Measurements from ENCODE around the gene C6orf89. TPM values are rescaled to one million over a fixed set of nuclear protein-coding genes. Genes with fewer than 3 reads are reported as not detected.
A peak's percentile ranks its signal among the peaks of the same experiment; 100 is the strongest.

The C6orf89 gene
- total RNA-seq, 1 experiment from 2014 or later, result 40.1 TPM

DNA sequence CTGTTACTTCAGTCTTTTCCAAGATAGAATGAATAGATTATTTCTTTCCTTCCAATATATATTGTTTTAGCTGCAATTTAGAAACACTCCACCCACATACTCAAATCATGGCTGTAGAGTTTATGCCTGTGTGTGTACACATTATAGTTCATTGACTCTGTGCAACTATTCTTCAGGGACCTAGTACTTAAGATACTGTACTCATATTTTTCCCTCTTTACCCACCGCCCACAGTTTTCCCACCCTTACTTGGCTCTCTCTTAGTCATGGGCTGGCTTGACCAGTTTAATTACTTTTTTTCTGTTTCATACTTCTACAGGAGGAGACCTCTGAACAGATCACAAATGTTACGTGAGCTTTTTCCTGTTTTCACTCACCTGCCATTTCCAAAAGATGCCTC, 30.4 kb downstream of the C6orf89 start:
- H3K9me2 ChIP-seq (ENCODE audit: insufficient read depth), result no peaks in the 10 kb centered on the region
- H3K9me3 ChIP-seq (ENCODE audit: insufficient read depth, low read depth), result no peaks in the 10 kb centered on the region
- no peak for TF ChIP-seq EZH2 (IDR thresholded peaks at IDR 0.05; ENCODE audit: low read depth)
- no peak for TF ChIP-seq CTCF (conservative IDR thresholded peaks at IDR 0.05)
- ChIA-PET CTCF (interaction anchor here (0.9 to 1.5 kb wide), 2 partner anchors 16 to 65 kb away, joined by 3 to 6 read pairs; no protein-coding TSS in a partner anchor), POLR2A (ENCODE audit: unreplicated experiment) (no interaction called here)
- no peak overlapping the region for H3K4me3 ChIP-seq
- no peak overlapping the region for H2AFZ ChIP-seq
- BruUV-seq (replicated peaks), result no TSS peak
- intact Hi-C loops (cut with micrococcal nuclease; ENCODE audit: unreplicated experiment), result loop anchor here (10.0 kb wide), 1 partner anchor 299 kb away; no protein-coding TSS in a partner anchor
- peaks cover 44% of the 10 kb centered on the region for H3F3A ChIP-seq (ENCODE audit: insufficient read depth, low read depth)
- H3K27ac ChIP-seq, result no peak overlapping the region
- H4K20me1 ChIP-seq (ENCODE audit: insufficient read depth), result no peaks in the 10 kb centered on the region
- no peak overlapping the region for H3K4me2 ChIP-seq
- peaks cover 25% of the 10 kb centered on the region; the same call in 1 of the 2 replicates for H3K36me3 ChIP-seq (ENCODE audit: low read depth)
- H3K27me3 ChIP-seq (ENCODE audit: insufficient read depth, low read depth), result no peaks in the 10 kb centered on the region
- no peaks in the 10 kb centered on the region for H3K79me2 ChIP-seq (ENCODE audit: low read depth)
- H3K4me1 ChIP-seq (replicated peaks; ENCODE audit: insufficient read depth), result peaks cover 53% of the 10 kb centered on the region
- peak in 1 of 2 experiments; percentile 44 for DNase-seq

DNA sequence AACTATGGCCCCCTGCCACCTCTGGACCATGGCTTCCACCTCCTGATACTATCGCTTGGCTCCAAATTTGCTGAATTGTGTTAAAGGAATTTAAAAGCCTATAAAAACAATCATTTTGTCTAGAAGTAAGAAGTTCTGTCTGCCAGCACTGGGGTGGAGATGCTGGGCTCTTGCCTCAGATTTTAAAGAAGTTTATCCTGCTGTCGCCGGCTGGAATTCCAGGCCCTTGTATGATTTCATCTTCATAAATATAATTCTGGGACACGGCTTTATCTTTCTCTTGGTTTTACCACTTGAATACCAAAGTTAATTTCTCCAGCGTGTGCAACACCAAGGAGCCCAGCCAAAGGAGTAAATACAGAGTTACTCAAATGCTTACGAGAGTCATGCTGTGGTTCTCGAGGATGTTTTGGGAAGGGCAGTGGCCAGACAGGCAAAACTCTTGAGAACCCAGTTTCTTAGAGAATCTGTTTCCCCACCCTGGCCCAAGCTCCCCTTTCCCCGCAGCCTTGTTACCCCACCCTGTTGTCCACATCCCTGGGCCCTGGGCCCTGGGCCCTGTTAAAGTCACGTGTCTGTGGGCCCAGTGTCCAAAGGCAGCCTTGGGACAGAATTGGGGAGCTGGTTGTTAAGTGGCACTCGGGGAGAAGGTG, 31.9 kb downstream of the C6orf89 start:
- no peaks in the 10 kb centered on the region for H3K79me2 ChIP-seq (ENCODE audit: low read depth)
- H3K27me3 ChIP-seq (ENCODE audit: insufficient read depth, low read depth), result no peaks in the 10 kb centered on the region
- H3F3A ChIP-seq (ENCODE audit: insufficient read depth, low read depth), result peaks cover 34% of the 10 kb centered on the region
- peaks cover 48% of the 10 kb centered on the region for H3K4me1 ChIP-seq (replicated peaks; ENCODE audit: insufficient read depth)
- TF ChIP-seq EZH2 (IDR thresholded peaks at IDR 0.05; ENCODE audit: low read depth) (no peak), CTCF (conservative IDR thresholded peaks at IDR 0.05) (no peak)
- CTCF ChIA-PET, result interaction anchor here (1.5 kb wide), 1 partner anchor 14 kb away, joined by 3 read pairs; no protein-coding TSS in a partner anchor
- intact Hi-C loops (cut with micrococcal nuclease; ENCODE audit: unreplicated experiment), result loop anchor here (10.0 kb wide), 1 partner anchor 297 kb away; no protein-coding TSS in a partner anchor
- POLR2A ChIA-PET (ENCODE audit: unreplicated experiment), result no interaction called here
- H3K9me3 ChIP-seq (ENCODE audit: insufficient read depth, low read depth), result no peaks in the 10 kb centered on the region
- H3K36me3 ChIP-seq (ENCODE audit: low read depth), result peaks cover 36% of the 10 kb centered on the region; the same call in 1 of the 2 replicates
- H4K20me1 ChIP-seq (ENCODE audit: insufficient read depth), result no peaks in the 10 kb centered on the region
- DNase-seq, result no peak
- no peak overlapping the region for H2AFZ ChIP-seq
- no peak overlapping the region for H3K4me3 ChIP-seq
- H3K4me2 ChIP-seq, result no peak overlapping the region
- no peak overlapping the region for H3K27ac ChIP-seq
- no TSS peak for BruUV-seq (replicated peaks)
- no peaks in the 10 kb centered on the region for H3K9me2 ChIP-seq (ENCODE audit: insufficient read depth)

- no peaks in the 10 kb centered on the region for H4K20me1 ChIP-seq (ENCODE audit: insufficient read depth)
- H3K36me3 ChIP-seq (ENCODE audit: low read depth), result peaks cover 36% of the 10 kb centered on the region; the same call in 1 of the 2 replicates
- DNase-seq, result peak; percentile 18 to 76
- H3K27ac ChIP-seq, result peak overlapping the region; percentile 48
- H3K79me2 ChIP-seq (ENCODE audit: low read depth), result no peaks in the 10 kb centered on the region
- peaks cover 29% of the 10 kb centered on the region for H3K4me1 ChIP-seq (replicated peaks; ENCODE audit: insufficient read depth)
- POLR2A ChIA-PET (ENCODE audit: unreplicated experiment), result interaction anchor here (0.6 kb wide), 1 partner anchor 17 kb away, joined by 3 read pairs; no protein-coding TSS in a partner anchor
- CTCF ChIA-PET, result no interaction called here
- intact Hi-C loops (cut with micrococcal nuclease; ENCODE audit: unreplicated experiment), result no loop called here
- peak overlapping the region; percentile 21 for H3K4me2 ChIP-seq
- no peak for TF ChIP-seq EZH2 (IDR thresholded peaks at IDR 0.05; ENCODE audit: low read depth)
- no peak for TF ChIP-seq CTCF (conservative IDR thresholded peaks at IDR 0.05)
- BruUV-seq (replicated peaks), result no TSS peak
- H3K27me3 ChIP-seq (ENCODE audit: insufficient read depth, low read depth), result no peaks in the 10 kb centered on the region
- H3F3A ChIP-seq (ENCODE audit: insufficient read depth, low read depth), result peaks cover 15% of the 10 kb centered on the region
- no peak overlapping the region for H3K4me3 ChIP-seq
- no peak overlapping the region for H2AFZ ChIP-seq
- H3K9me2 ChIP-seq (ENCODE audit: insufficient read depth), result no peaks in the 10 kb centered on the region
- H3K9me3 ChIP-seq (ENCODE audit: insufficient read depth, low read depth), result no peaks in the 10 kb centered on the region
Observed at GRCh38 chr6:36920049-36920448, 34.3 kb downstream of the C6orf89 start.
